ENCODE measurements around the gene RAB30. TPM values are rescaled to one million over a fixed set of nuclear protein-coding genes. Genes with fewer than 3 reads are reported as not detected.
"Not testable (repeated sequence)": the region's sequence is repeated elsewhere in the genome, so short reads cannot be mapped to it uniquely, and the experiment has no call there.

Gene RAB30
- total RNA-seq, 1 donor from 2014 or later: 160 TPM

DNA sequence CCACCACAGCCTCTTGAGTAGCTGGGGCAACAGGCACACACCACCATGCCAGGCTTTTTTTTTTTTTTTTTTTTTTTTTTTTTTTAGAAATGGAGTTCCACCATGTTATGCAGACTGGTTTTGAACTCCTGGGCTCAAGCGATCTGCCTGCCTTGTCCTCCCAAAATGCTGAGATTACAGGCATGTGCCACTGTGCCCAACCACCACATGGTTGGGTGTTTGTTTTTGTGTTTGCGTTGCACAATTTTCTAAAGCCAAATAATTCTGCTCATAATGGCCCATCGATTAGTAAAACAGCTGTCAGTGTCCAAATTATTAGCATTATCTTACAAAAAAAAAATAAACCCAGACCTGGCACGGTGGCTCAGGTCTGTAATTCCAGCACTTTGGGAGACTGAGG lies 104.3 kb downstream of the RAB30 start:
- H3K27me3 Mint-ChIP-seq: no peaks in the 10 kb centered on the region
- no peak for DNase-seq
- no peak overlapping the region for H3K4me3 Mint-ChIP-seq
- TF ChIP-seq CTCF (IDR thresholded peaks at IDR 0.05): no peak
- peaks cover 47% of the 10 kb centered on the region for H3K4me1 Mint-ChIP-seq
- CTCF ChIA-PET: no interaction called here
- H3K36me3 Mint-ChIP-seq (ENCODE audit: low read depth): no peaks in the 10 kb centered on the region
- no peak overlapping the region for H3K27ac Mint-ChIP-seq
- no peaks in the 10 kb centered on the region for H3K9me3 Mint-ChIP-seq
- intact Hi-C loops (cut with micrococcal nuclease): no loop called here
- POLR2A ChIA-PET: no interaction called here
- ATAC-seq (ENCODE audit: low read depth): no peak

- H3K27me3 Mint-ChIP-seq; CTCF ChIA-PET; ATAC-seq (ENCODE audit: low read depth); H3K36me3 Mint-ChIP-seq (ENCODE audit: low read depth); intact Hi-C loops (cut with micrococcal nuclease); H3K4me3 Mint-ChIP-seq; H3K9me3 Mint-ChIP-seq; DNase-seq: not testable (repeated sequence)
- H3K27ac Mint-ChIP-seq: peak overlapping the region; percentile 56
- peaks cover 50% of the 10 kb centered on the region for H3K4me1 Mint-ChIP-seq
- POLR2A ChIA-PET: interaction anchor here (1.0 kb wide), 1 partner anchor 10 kb away, joined by 3 read pairs; no protein-coding TSS in a partner anchor
Observed at GRCh38 chr11:82962021-82962420, 109.7 kb downstream of the RAB30 start.

DNA sequence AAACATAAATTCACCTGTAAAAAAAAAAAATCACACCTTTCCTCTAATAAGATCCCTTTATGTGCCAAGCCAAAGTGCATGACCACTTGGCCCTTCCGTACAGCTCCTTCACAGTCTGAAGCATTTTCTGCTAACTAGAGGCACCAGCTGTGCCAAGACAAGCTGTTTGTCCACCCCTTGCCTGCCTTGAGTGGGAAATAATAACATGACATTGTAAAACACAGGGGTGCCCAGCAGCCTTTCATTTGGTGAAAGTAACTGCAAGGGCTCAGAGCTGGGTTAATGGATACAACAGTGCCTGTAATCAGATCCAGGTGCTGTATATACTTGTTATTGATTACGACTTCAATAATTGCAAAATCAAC lies 110.9 kb downstream of the RAB30 start:
- H3K4me3 Mint-ChIP-seq: peak overlapping the region; percentile 46

DNA sequence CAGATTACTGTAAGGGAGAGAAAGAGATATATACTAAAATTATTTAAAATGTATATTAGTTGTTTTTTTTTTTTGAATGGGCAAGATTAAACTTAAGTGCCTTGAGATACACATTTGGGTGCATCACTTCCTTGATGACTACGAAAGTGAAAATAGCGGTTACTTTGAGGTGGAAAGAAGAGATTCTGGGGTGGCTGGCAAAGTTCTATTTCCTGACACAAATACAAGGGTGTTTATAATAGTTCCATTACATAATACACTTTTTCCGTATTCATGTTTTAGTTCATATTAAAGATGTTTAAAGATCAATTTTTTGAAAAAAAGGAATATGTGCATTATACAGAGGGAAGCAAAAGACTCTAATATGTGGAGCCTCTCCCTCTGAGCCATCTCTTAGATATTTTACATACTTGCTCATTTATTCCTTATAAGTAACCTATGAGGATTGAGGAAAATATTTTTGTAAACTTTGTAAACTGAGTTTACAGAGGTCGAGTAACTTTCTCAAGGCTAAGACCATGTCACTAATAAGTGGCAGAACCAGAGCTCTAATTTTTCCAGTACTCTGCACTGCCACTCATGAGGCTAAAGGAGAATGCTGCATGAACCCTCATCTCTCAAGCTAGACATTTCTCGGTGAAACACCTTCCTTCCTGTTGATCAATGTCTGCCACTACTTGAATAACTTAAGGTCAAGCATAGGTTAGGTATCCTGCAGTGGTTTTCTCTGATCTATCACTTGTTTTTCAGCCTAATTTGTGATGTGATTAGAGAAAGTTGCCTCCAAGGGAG lies 111.5 kb downstream of the RAB30 start:
- Mint-ChIP-seq H3K27ac (peak overlapping the region; percentile 87), H3K4me3 (peak overlapping the region; percentile 46), H3K27me3 (no peaks in the 10 kb centered on the region), H3K36me3 (ENCODE audit: low read depth) (peaks cover 6% of the 10 kb centered on the region), H3K9me3 (no peaks in the 10 kb centered on the region), H3K4me1 (peaks cover 66% of the 10 kb centered on the region)
- intact Hi-C loops (cut with micrococcal nuclease): loop anchor here (1.0 to 2.0 kb wide), 3 partner anchors 9 to 29 kb away; no protein-coding TSS in a partner anchor
- no peak for DNase-seq
- CTCF ChIA-PET: interaction anchor here (1.1 kb wide), 1 partner anchor 55 kb away, joined by 4 read pairs; no protein-coding TSS in a partner anchor
- no peak for TF ChIP-seq CTCF (IDR thresholded peaks at IDR 0.05)
- ATAC-seq (ENCODE audit: low read depth): peak; percentile 71
- POLR2A ChIA-PET: interaction anchor here (0.6 to 1.8 kb wide), 4 partner anchors 30 to 234 kb away, joined by 3 to 6 read pairs (median 4); partner anchors contain the start of gene ANKRD42

More for the DNA sequence above, 110.9 kb downstream of the RAB30 start:
- H3K9me3 Mint-ChIP-seq: no peaks in the 10 kb centered on the region
- TF ChIP-seq CTCF (IDR thresholded peaks at IDR 0.05): no peak
- peaks cover 3% of the 10 kb centered on the region for H3K36me3 Mint-ChIP-seq (ENCODE audit: low read depth)
- H3K27me3 Mint-ChIP-seq: no peaks in the 10 kb centered on the region
- peaks cover 62% of the 10 kb centered on the region for H3K4me1 Mint-ChIP-seq
- no peak for DNase-seq
- H3K27ac Mint-ChIP-seq: peak overlapping the region; percentile 87
- intact Hi-C loops (cut with micrococcal nuclease): loop anchor here (1.0 to 2.0 kb wide), 3 partner anchors 9 to 30 kb away; no protein-coding TSS in a partner anchor
- no peak for ATAC-seq (ENCODE audit: low read depth)
- ChIA-PET POLR2A (interaction anchor here (0.8 to 1.8 kb wide), 3 partner anchors 102 to 233 kb away, joined by 4 to 6 read pairs (median 4); partner anchors contain the start of gene ANKRD42), CTCF (no interaction called here)

DNA sequence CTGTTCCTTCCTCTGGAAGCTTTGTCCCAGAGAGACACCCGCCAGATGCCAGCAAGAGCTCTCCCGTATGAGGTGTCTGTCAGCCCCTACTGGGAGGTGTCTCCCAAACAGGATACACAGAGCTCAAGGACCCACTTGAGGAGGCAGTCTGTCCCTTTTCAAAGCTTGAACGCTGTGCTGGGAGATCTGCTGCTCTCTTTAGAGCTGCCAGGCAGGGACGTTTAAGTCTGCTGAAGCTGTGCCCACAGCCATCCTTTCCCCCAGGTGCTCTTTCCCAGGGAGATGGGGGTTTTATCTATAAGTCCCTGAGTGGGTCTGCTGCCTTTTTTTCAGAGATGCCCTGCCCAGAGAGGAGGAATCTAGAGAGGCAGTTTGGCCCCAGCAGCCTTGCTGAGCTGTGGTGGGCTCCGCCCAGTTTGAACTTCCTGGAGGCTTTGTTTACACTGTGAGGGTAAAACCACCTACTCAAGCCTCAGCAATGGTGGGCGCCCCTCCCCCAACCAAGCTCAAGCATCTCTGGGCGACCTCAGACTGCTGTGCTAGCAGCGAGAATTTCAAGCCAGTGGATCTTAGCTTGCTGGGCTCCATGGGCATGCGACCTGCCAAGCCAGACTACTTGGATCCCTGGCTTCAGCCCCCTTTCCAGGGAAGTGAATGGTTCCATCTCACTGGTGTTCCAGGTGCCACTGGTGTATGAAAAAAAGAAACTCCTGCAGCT lies 115.8 kb downstream of the RAB30 start:
- H3K4me3 Mint-ChIP-seq: peak overlapping the region; percentile 15
- ATAC-seq (ENCODE audit: low read depth): peak; percentile 37
- POLR2A ChIA-PET: interaction anchor here (0.7 kb wide), 3 partner anchors 25 to 107 kb away, joined by 3 to 5 read pairs (median 4); no protein-coding TSS in a partner anchor
- intact Hi-C loops (cut with micrococcal nuclease); H3K27me3 Mint-ChIP-seq; DNase-seq; CTCF ChIA-PET: not testable (repeated sequence)
- H3K9me3 Mint-ChIP-seq: peaks cover 24% of the 10 kb centered on the region
- H3K27ac Mint-ChIP-seq: peak overlapping the region; percentile 56
- H3K4me1 Mint-ChIP-seq: peaks cover 71% of the 10 kb centered on the region
- H3K36me3 Mint-ChIP-seq (ENCODE audit: low read depth): peaks cover 24% of the 10 kb centered on the region

- peaks cover 24% of the 10 kb centered on the region for H3K9me3 Mint-ChIP-seq
- CTCF ChIA-PET; ATAC-seq (ENCODE audit: low read depth): not testable (repeated sequence)
Observed at GRCh38 chr11:82950502-82950901, 121.2 kb downstream of the RAB30 start.

More at GRCh38 chr11:82950502-82950901, 121.2 kb downstream of the RAB30 start:
- H3K27ac Mint-ChIP-seq; DNase-seq; intact Hi-C loops (cut with micrococcal nuclease); POLR2A ChIA-PET; H3K27me3 Mint-ChIP-seq; H3K4me3 Mint-ChIP-seq: not testable (repeated sequence)
- H3K36me3 Mint-ChIP-seq (ENCODE audit: low read depth): peaks cover 20% of the 10 kb centered on the region
- H3K4me1 Mint-ChIP-seq: peaks cover 27% of the 10 kb centered on the region

Data from activated B cell treated with CpG ODN at 0.5 μM for 24 hours (primary cell).